H1 (cell line): Measurements from ENCODE around the gene NUP88. TPM values are rescaled to one million over a fixed set of nuclear protein-coding genes. Genes with fewer than 3 reads are reported as not detected.

ENCODE experiments used
- EP300 ChIP-seq, 2 experiments: IDR thresholded peaks; 1 replicate in 1 of 2; 2 replicates in 1 of 2; pipeline ENCODE4 v1.6.1; 2011 to 2012; ENCODE audit warnings: low read depth in 2 of 2, low read length in 2 of 2, mild to moderate bottlenecking in 2 of 2, borderline replicate concordance in 1 of 2, inconsistent platforms in 1 of 2, moderate library complexity in 1 of 2
- polyA plus RNA-seq, 7 experiments: library from polyadenylated mRNA; depleted of rRNA in 3 of 7; stranded (reverse) in 5 of 7; unstranded in 2 of 7; fragments of >200 nt in 5 of 7; fragments of 200-250 nt in 2 of 7; gene quantifications; 1 replicate in 5 of 7; 2 replicates in 1 of 7; 4 replicates in 1 of 7; pipeline versions ENCODE4 v1.2.1 to v1.2.3, GENCODE V29; 2011 to 2013; ENCODE audit warnings: missing spikeins in 2 of 7, mixed read lengths in 2 of 7
- total RNA-seq: library from RNA; stranded (reverse); fragmentation: NEBNext Ultra II Directional; extraction: Animal tissue kit (Norgen Biotek cat#: 25700); gene quantifications from 2 replicates; pipeline ENCODE4 v1.2.1, GENCODE V29; 2021

NUP88 gene
- total and polyA plus RNA-seq, 2 of the 8 experiments (the other 6 are each of a cell fraction or from before 2014, with no cell fraction given), result 77.4 to 105 TPM

GRCh38 chr17:5361426-5361825, 58.0 kb downstream of the NUP88 start (continued):
- no peak for TF ChIP-seq EP300 (IDR thresholded peaks at IDR 0.05; ENCODE audit: borderline replicate concordance in 1 of 2, low read depth in 2 of 2, low read length in 2 of 2)
